Body of pancreas (tissue), 4 donors: ENCODE results near the gene PPP2R5A.

Experiments used
- POLR2A ChIP-seq, 3 donors: fragments of 450-650 bp; IDR thresholded peaks; one replicate each; pipeline ENCODE4 v1.6.1; 2016; ENCODE audit warnings: antibody characterized with exemption in 3 of 3, mild to moderate bottlenecking in 2 of 3
- TF ChIP-seq, protein P1 (sequence below), 7 experiments: fragments of 450-650 bp in 4 of 7; fragments of 200-600 bp in 3 of 7; sonication (generic) in 3 of 7; IDR thresholded peaks; one replicate each; pipeline ENCODE4 v1.5.1; 2016 to 2019; ENCODE audit warnings: antibody characterized with exemption in 7 of 7

DNA sequence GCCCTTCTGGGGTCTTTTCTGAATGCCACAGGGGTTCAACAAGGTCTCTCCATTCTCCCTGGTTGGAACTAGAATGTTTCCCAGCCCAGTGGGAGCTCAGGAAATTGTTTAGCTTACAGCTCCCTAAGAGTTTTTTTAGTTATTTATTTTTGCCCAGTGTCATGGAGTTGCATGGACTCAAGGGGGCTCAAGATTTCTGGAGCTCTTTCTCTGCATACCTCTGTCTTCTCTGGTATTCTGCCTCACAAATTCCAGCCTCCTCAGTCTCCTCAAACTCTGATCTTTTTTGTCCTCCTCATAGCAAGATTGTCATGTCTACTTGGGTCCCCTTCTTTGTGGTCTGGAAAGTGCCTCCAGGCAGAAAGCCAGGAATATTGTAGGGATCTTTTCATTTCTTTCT lies 15.9 kb upstream of the PPP2R5A start:
- TF ChIP-seq, protein P1, sequence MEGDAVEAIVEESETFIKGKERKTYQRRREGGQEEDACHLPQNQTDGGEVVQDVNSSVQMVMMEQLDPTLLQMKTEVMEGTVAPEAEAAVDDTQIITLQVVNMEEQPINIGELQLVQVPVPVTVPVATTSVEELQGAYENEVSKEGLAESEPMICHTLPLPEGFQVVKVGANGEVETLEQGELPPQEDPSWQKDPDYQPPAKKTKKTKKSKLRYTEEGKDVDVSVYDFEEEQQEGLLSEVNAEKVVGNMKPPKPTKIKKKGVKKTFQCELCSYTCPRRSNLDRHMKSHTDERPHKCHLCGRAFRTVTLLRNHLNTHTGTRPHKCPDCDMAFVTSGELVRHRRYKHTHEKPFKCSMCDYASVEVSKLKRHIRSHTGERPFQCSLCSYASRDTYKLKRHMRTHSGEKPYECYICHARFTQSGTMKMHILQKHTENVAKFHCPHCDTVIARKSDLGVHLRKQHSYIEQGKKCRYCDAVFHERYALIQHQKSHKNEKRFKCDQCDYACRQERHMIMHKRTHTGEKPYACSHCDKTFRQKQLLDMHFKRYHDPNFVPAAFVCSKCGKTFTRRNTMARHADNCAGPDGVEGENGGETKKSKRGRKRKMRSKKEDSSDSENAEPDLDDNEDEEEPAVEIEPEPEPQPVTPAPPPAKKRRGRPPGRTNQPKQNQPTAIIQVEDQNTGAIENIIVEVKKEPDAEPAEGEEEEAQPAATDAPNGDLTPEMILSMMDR (IDR thresholded peaks at IDR 0.05): no peak
- no peak for TF ChIP-seq POLR2A (IDR thresholded peaks at IDR 0.05)
